H1 (cell line): Measurements from ENCODE around the gene E2F8. TPM values are rescaled to one million over a fixed set of nuclear protein-coding genes. Genes with fewer than 3 reads are reported as not detected.

Experiments used
- BCL11A ChIP-seq, 2 experiments: IDR thresholded peaks; one replicate each; pipeline ENCODE4 v1.6.1; 2011; ENCODE audit warnings: low read depth in 2 of 2, low read length in 2 of 2, mild to moderate bottlenecking in 2 of 2
- HDAC6 ChIP-seq: IDR thresholded peaks from one replicate; pipeline ENCODE4 v1.7.1; 2012; ENCODE audit warnings: low read depth, mild to moderate bottlenecking, inconsistent platforms, low read length, moderate library complexity
- KDM1A ChIP-seq: fragments of 200-600, 300-600 bp; sonication (generic); IDR thresholded peaks from 2 replicates; pipeline ENCODE4 v1.7.1; 2016; ENCODE audit warnings: mild to moderate bottlenecking, low read length, borderline replicate concordance
- NRF1 ChIP-seq: IDR thresholded peaks from 2 replicates; pipeline ENCODE4 v1.6.1; 2011; ENCODE audit warnings: mild to moderate bottlenecking, low read depth, low read length, improper control_type of control experiment
- TBP ChIP-seq: IDR thresholded peaks from 2 replicates; pipeline ENCODE4 v1.6.1; 2011; ENCODE audit warnings: low read depth, low read length, improper control_type of control experiment
- polyA plus RNA-seq, 7 experiments: library from polyadenylated mRNA; depleted of rRNA in 3 of 7; stranded (reverse) in 5 of 7; unstranded in 2 of 7; fragments of >200 nt in 5 of 7; fragments of 200-250 nt in 2 of 7; gene quantifications; 1 replicate in 5 of 7; 2 replicates in 1 of 7; 4 replicates in 1 of 7; pipeline versions ENCODE4 v1.2.1 to v1.2.3, GENCODE V29; 2011 to 2013; ENCODE audit warnings: missing spikeins in 2 of 7, mixed read lengths in 2 of 7
- total RNA-seq: library from RNA; stranded (reverse); fragmentation: NEBNext Ultra II Directional; extraction: Animal tissue kit (Norgen Biotek cat#: 25700); gene quantifications from 2 replicates; pipeline ENCODE4 v1.2.1, GENCODE V29; 2021
- TF ChIP-seq, protein P1 (sequence below): fragments of 300-600 bp; sonication (generic); IDR thresholded peaks from 2 replicates; pipeline ENCODE4 v1.7.1; 2012; ENCODE audit warnings: low read length, moderate library complexity, mild to moderate bottlenecking, inconsistent platforms; ENCODE audit not compliant: insufficient replicate concordance

Gene E2F8
- total and polyA plus RNA-seq, 2 of the 8 experiments (the other 6 are each of a cell fraction or from before 2014, with no cell fraction given) = 5.4 to 11.4 TPM

DNA sequence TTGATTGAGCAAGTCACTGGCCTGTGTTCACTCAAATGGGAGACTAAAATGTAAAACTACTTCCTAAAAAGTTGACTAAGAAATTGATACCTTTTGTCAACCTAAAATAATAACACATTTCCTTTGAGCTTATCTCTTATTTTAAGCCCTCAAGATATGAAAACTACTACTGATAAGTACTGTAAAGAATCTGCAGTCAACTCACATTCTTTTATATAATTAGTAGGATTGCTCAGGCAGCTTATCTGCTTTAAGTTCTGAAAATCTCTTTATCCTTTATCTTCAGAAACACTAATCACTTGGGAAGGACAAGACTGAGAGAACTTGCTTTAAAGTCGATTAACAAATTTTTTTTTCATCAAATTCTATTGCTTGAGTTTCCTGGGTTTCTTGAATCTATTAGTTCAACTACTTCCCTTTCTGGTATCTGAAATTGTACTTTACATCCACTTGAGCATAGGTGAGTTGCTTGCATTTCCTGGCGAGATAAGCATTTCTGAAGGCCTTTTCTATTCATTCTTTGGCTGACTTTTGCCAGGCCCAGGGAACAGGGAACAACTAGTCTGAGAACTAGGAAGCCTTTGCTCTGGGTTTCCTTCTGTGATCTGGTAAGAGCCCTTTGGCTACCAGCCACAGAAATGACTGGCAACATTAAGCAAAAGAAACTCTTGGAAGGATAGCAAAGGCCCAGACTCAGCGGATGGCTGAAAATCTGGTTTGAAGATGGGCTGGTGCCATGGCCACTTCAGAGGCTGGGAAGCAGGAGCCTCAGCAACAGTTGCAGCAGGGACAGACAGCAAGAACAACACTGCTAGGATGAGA lies 19.6 kb downstream of the E2F8 start (continued):
- TF ChIP-seq, protein P1, sequence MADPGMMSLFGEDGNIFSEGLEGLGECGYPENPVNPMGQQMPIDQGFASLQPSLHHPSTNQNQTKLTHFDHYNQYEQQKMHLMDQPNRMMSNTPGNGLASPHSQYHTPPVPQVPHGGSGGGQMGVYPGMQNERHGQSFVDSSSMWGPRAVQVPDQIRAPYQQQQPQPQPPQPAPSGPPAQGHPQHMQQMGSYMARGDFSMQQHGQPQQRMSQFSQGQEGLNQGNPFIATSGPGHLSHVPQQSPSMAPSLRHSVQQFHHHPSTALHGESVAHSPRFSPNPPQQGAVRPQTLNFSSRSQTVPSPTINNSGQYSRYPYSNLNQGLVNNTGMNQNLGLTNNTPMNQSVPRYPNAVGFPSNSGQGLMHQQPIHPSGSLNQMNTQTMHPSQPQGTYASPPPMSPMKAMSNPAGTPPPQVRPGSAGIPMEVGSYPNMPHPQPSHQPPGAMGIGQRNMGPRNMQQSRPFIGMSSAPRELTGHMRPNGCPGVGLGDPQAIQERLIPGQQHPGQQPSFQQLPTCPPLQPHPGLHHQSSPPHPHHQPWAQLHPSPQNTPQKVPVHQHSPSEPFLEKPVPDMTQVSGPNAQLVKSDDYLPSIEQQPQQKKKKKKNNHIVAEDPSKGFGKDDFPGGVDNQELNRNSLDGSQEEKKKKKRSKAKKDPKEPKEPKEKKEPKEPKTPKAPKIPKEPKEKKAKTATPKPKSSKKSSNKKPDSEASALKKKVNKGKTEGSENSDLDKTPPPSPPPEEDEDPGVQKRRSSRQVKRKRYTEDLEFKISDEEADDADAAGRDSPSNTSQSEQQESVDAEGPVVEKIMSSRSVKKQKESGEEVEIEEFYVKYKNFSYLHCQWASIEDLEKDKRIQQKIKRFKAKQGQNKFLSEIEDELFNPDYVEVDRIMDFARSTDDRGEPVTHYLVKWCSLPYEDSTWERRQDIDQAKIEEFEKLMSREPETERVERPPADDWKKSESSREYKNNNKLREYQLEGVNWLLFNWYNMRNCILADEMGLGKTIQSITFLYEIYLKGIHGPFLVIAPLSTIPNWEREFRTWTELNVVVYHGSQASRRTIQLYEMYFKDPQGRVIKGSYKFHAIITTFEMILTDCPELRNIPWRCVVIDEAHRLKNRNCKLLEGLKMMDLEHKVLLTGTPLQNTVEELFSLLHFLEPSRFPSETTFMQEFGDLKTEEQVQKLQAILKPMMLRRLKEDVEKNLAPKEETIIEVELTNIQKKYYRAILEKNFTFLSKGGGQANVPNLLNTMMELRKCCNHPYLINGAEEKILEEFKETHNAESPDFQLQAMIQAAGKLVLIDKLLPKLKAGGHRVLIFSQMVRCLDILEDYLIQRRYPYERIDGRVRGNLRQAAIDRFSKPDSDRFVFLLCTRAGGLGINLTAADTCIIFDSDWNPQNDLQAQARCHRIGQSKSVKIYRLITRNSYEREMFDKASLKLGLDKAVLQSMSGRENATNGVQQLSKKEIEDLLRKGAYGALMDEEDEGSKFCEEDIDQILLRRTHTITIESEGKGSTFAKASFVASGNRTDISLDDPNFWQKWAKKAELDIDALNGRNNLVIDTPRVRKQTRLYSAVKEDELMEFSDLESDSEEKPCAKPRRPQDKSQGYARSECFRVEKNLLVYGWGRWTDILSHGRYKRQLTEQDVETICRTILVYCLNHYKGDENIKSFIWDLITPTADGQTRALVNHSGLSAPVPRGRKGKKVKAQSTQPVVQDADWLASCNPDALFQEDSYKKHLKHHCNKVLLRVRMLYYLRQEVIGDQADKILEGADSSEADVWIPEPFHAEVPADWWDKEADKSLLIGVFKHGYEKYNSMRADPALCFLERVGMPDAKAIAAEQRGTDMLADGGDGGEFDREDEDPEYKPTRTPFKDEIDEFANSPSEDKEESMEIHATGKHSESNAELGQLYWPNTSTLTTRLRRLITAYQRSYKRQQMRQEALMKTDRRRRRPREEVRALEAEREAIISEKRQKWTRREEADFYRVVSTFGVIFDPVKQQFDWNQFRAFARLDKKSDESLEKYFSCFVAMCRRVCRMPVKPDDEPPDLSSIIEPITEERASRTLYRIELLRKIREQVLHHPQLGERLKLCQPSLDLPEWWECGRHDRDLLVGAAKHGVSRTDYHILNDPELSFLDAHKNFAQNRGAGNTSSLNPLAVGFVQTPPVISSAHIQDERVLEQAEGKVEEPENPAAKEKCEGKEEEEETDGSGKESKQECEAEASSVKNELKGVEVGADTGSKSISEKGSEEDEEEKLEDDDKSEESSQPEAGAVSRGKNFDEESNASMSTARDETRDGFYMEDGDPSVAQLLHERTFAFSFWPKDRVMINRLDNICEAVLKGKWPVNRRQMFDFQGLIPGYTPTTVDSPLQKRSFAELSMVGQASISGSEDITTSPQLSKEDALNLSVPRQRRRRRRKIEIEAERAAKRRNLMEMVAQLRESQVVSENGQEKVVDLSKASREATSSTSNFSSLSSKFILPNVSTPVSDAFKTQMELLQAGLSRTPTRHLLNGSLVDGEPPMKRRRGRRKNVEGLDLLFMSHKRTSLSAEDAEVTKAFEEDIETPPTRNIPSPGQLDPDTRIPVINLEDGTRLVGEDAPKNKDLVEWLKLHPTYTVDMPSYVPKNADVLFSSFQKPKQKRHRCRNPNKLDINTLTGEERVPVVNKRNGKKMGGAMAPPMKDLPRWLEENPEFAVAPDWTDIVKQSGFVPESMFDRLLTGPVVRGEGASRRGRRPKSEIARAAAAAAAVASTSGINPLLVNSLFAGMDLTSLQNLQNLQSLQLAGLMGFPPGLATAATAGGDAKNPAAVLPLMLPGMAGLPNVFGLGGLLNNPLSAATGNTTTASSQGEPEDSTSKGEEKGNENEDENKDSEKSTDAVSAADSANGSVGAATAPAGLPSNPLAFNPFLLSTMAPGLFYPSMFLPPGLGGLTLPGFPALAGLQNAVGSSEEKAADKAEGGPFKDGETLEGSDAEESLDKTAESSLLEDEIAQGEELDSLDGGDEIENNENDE = no peak
- TF ChIP-seq NRF1 (no peak), TBP (no peak), HDAC6 (no peak), BCL11A (IDR thresholded peaks at IDR 0.05; ENCODE audit: low read depth in 2 of 2, low read length in 2 of 2) (no peak), KDM1A (no peak)
